ENCODE measurements around the gene CLUH. TPM values are rescaled to one million over a fixed set of nuclear protein-coding genes. Genes with fewer than 3 reads are reported as not detected.

The CLUH gene
- total and polyA plus RNA-seq, 11 donors = 89.5 to 298 (median 154) TPM

- WGBS, 4 donors = 60 to 68% (median 64%) methylated on average over 4 of the region's 4 CpGs
- Histone ChIP-seq H3K27me3 (peaks cover 0 to 14% (median 0%) of the 10 kb centered on the region in 9 donors), H3K4me3 (no peak overlapping the region), H3K9me3 (no peaks in the 10 kb centered on the region), H3K4me1 (peaks cover 0 to 15% (median 3%) of the 10 kb centered on the region in 12 donors), H3K27ac (no peak overlapping the region), H3K36me3 (peaks cover 0 to 9% (median 0%) of the 10 kb centered on the region in 9 donors)
- intact Hi-C loops (cut with DNase I) = no loop called here
- ATAC-seq (no peak), DNase-seq (no peak)
- TF ChIP-seq CTCF (IDR thresholded peaks at IDR 0.05) (no peak), POLR2A (IDR thresholded peaks at IDR 0.05) (no peak)
Observed at GRCh38 chr17:2719861-2720260, 8.3 kb upstream of the CLUH start.

- Histone ChIP-seq H3K27me3 (peaks cover 0 to 1% (median 0%) of the 10 kb centered on the region in 9 donors), H3K4me1 (peaks cover 0 to 14% (median 4%) of the 10 kb centered on the region in 12 donors), H3K36me3 (peaks cover 0 to 9% (median 0%) of the 10 kb centered on the region in 9 donors), H3K9me3 (no peaks in the 10 kb centered on the region), H3K27ac (no peak overlapping the region), H3K4me3 (no peak overlapping the region)
- intact Hi-C loops (cut with DNase I) = no loop called here
- ATAC-seq = no peak
- DNase-seq = no peak
- TF ChIP-seq CTCF (IDR thresholded peaks at IDR 0.05) (no peak), POLR2A (IDR thresholded peaks at IDR 0.05) (no peak)
- 69 to 83% (median 82%) methylated on average over 13 of the region's 13 CpGs for WGBS, 4 donors
Observed at GRCh38 chr17:2718150-2718938, 6.8 kb upstream of the CLUH start.

GRCh38 chr17:2716649-2717048 lies 5.1 kb upstream of the CLUH start:
- 67 to 78% (median 67%) methylated on average over 5 of the region's 5 CpGs for WGBS, 4 donors
- intact Hi-C loops (cut with DNase I) = no loop called here
- Histone ChIP-seq H3K9me3 (no peaks in the 10 kb centered on the region), H3K27me3 (no peaks in the 10 kb centered on the region), H3K27ac (no peak overlapping the region), H3K36me3 (peaks cover 0 to 9% (median 0%) of the 10 kb centered on the region in 9 donors), H3K4me3 (no peak overlapping the region), H3K4me1 (peaks cover 0 to 27% (median 15%) of the 10 kb centered on the region in 12 donors)
- DNase-seq (no peak), ATAC-seq (no peak)
- TF ChIP-seq POLR2A (IDR thresholded peaks at IDR 0.05) = no peak

- no peak overlapping the region for H3K4me3 ChIP-seq
- peaks cover 7 to 49% (median 34%) of the 10 kb centered on the region in 12 donors for H3K4me1 ChIP-seq
- ATAC-seq = no peak
- H3K36me3 ChIP-seq = peaks cover 0 to 4% (median 0%) of the 10 kb centered on the region in 9 donors
- 86 to 89% (median 88%) methylated on average over 9 of the region's 9 CpGs for WGBS, 4 donors
- TF ChIP-seq POLR2A (IDR thresholded peaks at IDR 0.05) = no peak
- no peak for TF ChIP-seq CTCF (IDR thresholded peaks at IDR 0.05)
- H3K9me3 ChIP-seq = no peaks in the 10 kb centered on the region
- H3K27ac ChIP-seq = no peak overlapping the region
- H3K27me3 ChIP-seq = no peaks in the 10 kb centered on the region
- no peak for DNase-seq
- intact Hi-C loops (cut with DNase I) = no loop called here
Observed at GRCh38 chr17:2713881-2714280, 2.3 kb upstream of the CLUH start.

Data from heart left ventricle (tissue), 16 donors.